Measurements from ENCODE around the gene PELI3. TPM values are rescaled to one million over a fixed set of nuclear protein-coding genes. Genes with fewer than 3 reads are reported as not detected.
"Not testable (repeated sequence)": the region's sequence is repeated elsewhere in the genome, so short reads cannot be mapped to it uniquely, and the experiment has no call there.

Gene PELI3
- total RNA-seq, 1 donor from 2014 or later, result 11.6 TPM

GRCh38 chr11:66420671-66421476, 45.8 kb upstream of the PELI3 start, which contains the start of gene NPAS4:
Gene NPAS4, plus strand, starts transcription at chr11:66421035. Its CDS starts 145 bp downstream, at chr11:66421180.
- FAIRE-seq (no peak), DNase-seq (ENCODE audit: low read depth) (no peak)

GRCh38 chr11:66421492-66422205, 45.1 kb upstream of the PELI3 start:
- H3K27me3 ChIP-seq (ENCODE audit: control insufficient read depth, insufficient read depth, low read length), result peaks cover 16% of the 10 kb centered on the region
- peak; percentile 63 for DNase-seq (ENCODE audit: low read depth)
- no peak overlapping the region for H3K4me3 ChIP-seq (ENCODE audit: low read depth, low read length)
- FAIRE-seq, result no peak
- TF ChIP-seq CTCF (IDR thresholded peaks at IDR 0.05; ENCODE audit: insufficient read depth, low read length, severe bottlenecking), result no peak
- H3K36me3 ChIP-seq (ENCODE audit: control insufficient read depth, insufficient read depth, low read length), result no peaks in the 10 kb centered on the region

More at GRCh38 chr11:66420671-66421476, 45.8 kb upstream of the PELI3 start, which contains the start of gene NPAS4:
- Histone ChIP-seq H3K4me3 (ENCODE audit: low read depth, low read length) (no peak within 1 kb of the TSS), H3K36me3 (ENCODE audit: control insufficient read depth, insufficient read depth, low read length) (no peaks in the 10 kb centered on the region), H3K27me3 (ENCODE audit: control insufficient read depth, insufficient read depth, low read length) (peaks cover 16% of the 10 kb centered on the region)
- no peak for TF ChIP-seq CTCF (IDR thresholded peaks at IDR 0.05; ENCODE audit: insufficient read depth, low read length, severe bottlenecking)

- TF ChIP-seq CTCF (IDR thresholded peaks at IDR 0.05; ENCODE audit: insufficient read depth, low read length, severe bottlenecking), result no peak
- FAIRE-seq (no peak), DNase-seq (ENCODE audit: low read depth) (no peak)
- no peak overlapping the region for H3K4me3 ChIP-seq (ENCODE audit: low read depth, low read length)
- no peaks in the 10 kb centered on the region for H3K27me3 ChIP-seq (ENCODE audit: control insufficient read depth, insufficient read depth, low read length)
- H3K36me3 ChIP-seq (ENCODE audit: control insufficient read depth, insufficient read depth, low read length), result no peaks in the 10 kb centered on the region
These were observed 40.4 kb upstream of the PELI3 start for GRCh38 chr11:66426314-66426713.

- FAIRE-seq (no peak), DNase-seq (ENCODE audit: low read depth) (no peak)
- H3K27me3 ChIP-seq (ENCODE audit: control insufficient read depth, insufficient read depth, low read length), result no peaks in the 10 kb centered on the region
- no peak for TF ChIP-seq CTCF (IDR thresholded peaks at IDR 0.05; ENCODE audit: insufficient read depth, low read length, severe bottlenecking)
- no peaks in the 10 kb centered on the region for H3K36me3 ChIP-seq (ENCODE audit: control insufficient read depth, insufficient read depth, low read length)
- no peak overlapping the region for H3K4me3 ChIP-seq (ENCODE audit: low read depth, low read length)
These were observed 37.8 kb upstream of the PELI3 start for GRCh38 chr11:66428933-66429332.

GRCh38 chr11:66429983-66430602, 36.6 kb upstream of the PELI3 start:
- FAIRE-seq (no peak), DNase-seq (ENCODE audit: low read depth) (peak; percentile 38)
- peak; percentile 92 for TF ChIP-seq CTCF (IDR thresholded peaks at IDR 0.05; ENCODE audit: insufficient read depth, low read length, severe bottlenecking)

GRCh38 chr11:66431287-66431686, 35.4 kb upstream of the PELI3 start:
- H3K4me3 ChIP-seq (ENCODE audit: low read depth, low read length); FAIRE-seq; H3K36me3 ChIP-seq (ENCODE audit: control insufficient read depth, insufficient read depth, low read length); DNase-seq (ENCODE audit: low read depth); H3K27me3 ChIP-seq (ENCODE audit: control insufficient read depth, insufficient read depth, low read length): not testable (repeated sequence)

More at GRCh38 chr11:66429983-66430602, 36.6 kb upstream of the PELI3 start:
- peaks cover 2% of the 10 kb centered on the region for H3K36me3 ChIP-seq (ENCODE audit: control insufficient read depth, insufficient read depth, low read length)
- H3K27me3 ChIP-seq (ENCODE audit: control insufficient read depth, insufficient read depth, low read length), result no peaks in the 10 kb centered on the region
- no peak overlapping the region for H3K4me3 ChIP-seq (ENCODE audit: low read depth, low read length)

- not testable (repeated sequence) for FAIRE-seq; H3K4me3 ChIP-seq (ENCODE audit: low read depth, low read length); H3K27me3 ChIP-seq (ENCODE audit: control insufficient read depth, insufficient read depth, low read length); DNase-seq (ENCODE audit: low read depth); H3K36me3 ChIP-seq (ENCODE audit: control insufficient read depth, insufficient read depth, low read length)
These were observed 34.8 kb upstream of the PELI3 start for GRCh38 chr11:66431871-66432329.
